ENCODE measurements around the gene NSG2.

The NSG2 gene

GRCh38 chr5:174083056-174083827 is 37.7 kb downstream of the NSG2 start:
- Histone ChIP-seq H3K36me3 (ENCODE audit: control insufficient read depth in 2 of 2, insufficient read depth in 1 of 2, low read length in 2 of 2) (no peaks in the 10 kb centered on the region), H3K4me1 (ENCODE audit: control insufficient read depth, insufficient read depth, low read length) (no peaks in the 10 kb centered on the region), H3K27ac (ENCODE audit: extremely low read depth, low read depth, low read length) (no peak overlapping the region), H3K9me3 (ENCODE audit: control insufficient read depth, insufficient read depth, low read depth, low read length) (no peaks in the 10 kb centered on the region), H3K4me3 (ENCODE audit: low read depth, low read length) (no peak overlapping the region)
- POLR2A ChIA-PET = no interaction called here
- CTCF ChIA-PET = no interaction called here
- TF ChIP-seq ZNF354C (tag by site-specific recombination; IDR thresholded peaks at IDR 0.05; ENCODE audit: borderline replicate concordance, low read depth) = no peak
- TF ChIP-seq ZNF24 (tag by site-specific recombination; IDR thresholded peaks at IDR 0.05) = no peak
- TF ChIP-seq ZNF221 (tag by site-specific recombination; IDR thresholded peaks at IDR 0.05; ENCODE audit: borderline replicate concordance) = no peak
- TF ChIP-seq ZNF391 (tag by site-specific recombination; IDR thresholded peaks at IDR 0.05; ENCODE audit: borderline replicate concordance, low read depth) = no peak
- no peak for TF ChIP-seq ZNF776 (tag by site-specific recombination; IDR thresholded peaks at IDR 0.05; ENCODE audit: borderline replicate concordance)
- TF ChIP-seq ZNF473 (tag by site-specific recombination; IDR thresholded peaks at IDR 0.05) = no peak
- no peak for TF ChIP-seq ZNF76 (tag by site-specific recombination; IDR thresholded peaks at IDR 0.05; ENCODE audit: borderline replicate concordance, low read depth)
- TF ChIP-seq ZNF777 (tag by site-specific recombination; IDR thresholded peaks at IDR 0.05; ENCODE audit: borderline replicate concordance) = no peak
- no peak for TF ChIP-seq SP7 (tag by site-specific recombination; IDR thresholded peaks at IDR 0.05)
- TF ChIP-seq YY1 (tag by site-specific recombination; IDR thresholded peaks at IDR 0.05) = no peak
- TF ChIP-seq ZNF707 (tag by site-specific recombination; IDR thresholded peaks at IDR 0.05) = no peak
- TF ChIP-seq ZBTB44 (tag by site-specific recombination; IDR thresholded peaks at IDR 0.05) = no peak
- no peak for TF ChIP-seq ZBTB48 (tag by site-specific recombination; IDR thresholded peaks at IDR 0.05)
- no peak for TF ChIP-seq ZNF133 (tag by site-specific recombination; IDR thresholded peaks at IDR 0.05)

- no peak overlapping the region for H3K4me3 ChIP-seq (ENCODE audit: low read depth, low read length)
- ChIA-PET POLR2A (no interaction called here), CTCF (interaction anchor here (0.7 to 1.3 kb wide), 2 partner anchors 227 to 1057 kb away, joined by 3 to 5 read pairs; no protein-coding TSS in a partner anchor)
- H3K9me3 ChIP-seq (ENCODE audit: control insufficient read depth, insufficient read depth, low read depth, low read length) = no peaks in the 10 kb centered on the region
- no peak overlapping the region for H3K27ac ChIP-seq (ENCODE audit: extremely low read depth, low read depth, low read length)
- TF ChIP-seq ZNF544 (tag by site-specific recombination; IDR thresholded peaks at IDR 0.05) (no peak), ZNF658 (tag by site-specific recombination; IDR thresholded peaks at IDR 0.05) (no peak), ZNF529 (tag by site-specific recombination; IDR thresholded peaks at IDR 0.05; ENCODE audit: insufficient replicate concordance) (no peak), BCL11A (tag by site-specific recombination; IDR thresholded peaks at IDR 0.05; ENCODE audit: low read depth) (no peak), HOXA7 (CRISPR knock-in tag; IDR thresholded peaks at IDR 0.05; ENCODE audit: borderline replicate concordance) (no peak), ZNF394 (tag by site-specific recombination; IDR thresholded peaks at IDR 0.05; ENCODE audit: borderline replicate concordance) (no peak), WT1 (tag by site-specific recombination; IDR thresholded peaks at IDR 0.05) (no peak), ZNF621 (tag by site-specific recombination; IDR thresholded peaks at IDR 0.05) (no peak), TSHZ1 (tag by site-specific recombination; IDR thresholded peaks at IDR 0.05; ENCODE audit: borderline replicate concordance) (no peak), SALL2 (tag by site-specific recombination; IDR thresholded peaks at IDR 0.05; ENCODE audit: borderline replicate concordance) (no peak), ZNF211 (tag by site-specific recombination; IDR thresholded peaks at IDR 0.05; ENCODE audit: low read depth) (no peak), REPIN1 (tag by site-specific recombination; IDR thresholded peaks at IDR 0.05; ENCODE audit: low read depth) (no peak), ZNF747 (tag by site-specific recombination; IDR thresholded peaks at IDR 0.05) (no peak), ZBTB7A (tag by site-specific recombination; IDR thresholded peaks at IDR 0.05; ENCODE audit: low read depth) (no peak), ZNF768 (tag by site-specific recombination; IDR thresholded peaks at IDR 0.05) (no peak)
- H3K4me1 ChIP-seq (ENCODE audit: control insufficient read depth, insufficient read depth, low read length) = no peaks in the 10 kb centered on the region
- H3K36me3 ChIP-seq (ENCODE audit: control insufficient read depth in 2 of 2, insufficient read depth in 1 of 2, low read length in 2 of 2) = no peaks in the 10 kb centered on the region
Observed at GRCh38 chr5:174084691-174085154, 39.2 kb downstream of the NSG2 start.

All from HEK293 (cell line).